A549 (cell line): ENCODE measurements around the gene FBXO30. TPM values are rescaled to one million over a fixed set of nuclear protein-coding genes. Genes with fewer than 3 reads are reported as not detected.
A peak's percentile ranks its signal among the peaks of the same experiment; 100 is the strongest.

ENCODE experiments used
- ATAC-seq, 2 experiments: fragments of 200-7000 bp in 1 of 2; fragments of >200 bp in 1 of 2; cut with Nextera tagmentation in 1 of 2; cut with Tn5 transposase in 1 of 2; 3 replicates each; pipeline versions ENCODE4 v1.8.0 to v1.9.1; 2018 to 2020; ENCODE audit warnings: mild to moderate bottlenecking in 1 of 2, moderate library complexity in 1 of 2
- CTCF ChIA-PET: fragments of 300-600 bp; sonication (Branson Sonifier 250); formaldehyde crosslinking; extraction: SDS; loops from one replicate; lab custom pipeline; 2021; ENCODE audit warnings: antibody characterized with exemption, inconsistent platforms; lab: Yijun Ruan, JAX
- POLR2A ChIA-PET: fragments of 350-600 bp; formaldehyde crosslinking; extraction: SDS; loops from one replicate; lab custom pipeline; 2021; ENCODE audit warnings: antibody characterized with exemption, inconsistent platforms; lab: Yijun Ruan, JAX
- DNase-seq, 2 experiments: peaks; one replicate each; pipeline versions ENCODE4 v3.0.0 to v3.0.0-alpha.2; 2011 to 2016; ENCODE audit warnings: low read depth in 1 of 2, low spot score in 1 of 2
- FAIRE-seq: peaks from 2 replicates; lab custom pipeline; 2011; peaks lifted over from hg19 to GRCh38; lab: Jason Lieb, UNC
- H3K27ac ChIP-seq, 2 experiments: fragments of >200 bp; sonication (Bioruptor Twin); formaldehyde crosslinking; 3 replicates each; pipeline ENCODE4 v1.5.1; 2016 to 2017
- H3K4me1 ChIP-seq: fragments of >200 bp; sonication (Bioruptor Twin); formaldehyde crosslinking; 3 replicates; pipeline ENCODE4 v1.6.1; 2016
- H3K4me2 ChIP-seq: fragments of >200 bp; sonication (Bioruptor Twin); formaldehyde crosslinking; 3 replicates; pipeline ENCODE4 v1.6.1; 2016
- H3K4me3 ChIP-seq: fragments of >200 bp; sonication (Bioruptor Twin); formaldehyde crosslinking; 3 replicates; pipeline ENCODE4 v1.5.1; 2016
- H3K9me3 ChIP-seq: fragments of >200 bp; sonication (Bioruptor Twin); formaldehyde crosslinking; 3 replicates; pipeline ENCODE4 v1.6.1; 2016
- BHLHE40 ChIP-seq: IDR thresholded peaks from 2 replicates; pipeline ENCODE4 v1.6.1; 2012; ENCODE audit warnings: low read depth, low read length, inconsistent platforms
- CBX2 ChIP-seq: fragments of 200-600 bp; sonication (generic); IDR thresholded peaks from 2 replicates; pipeline ENCODE4 v1.6.1; 2016; ENCODE audit warnings: low read depth, mild to moderate bottlenecking, borderline replicate concordance
- CBX8 ChIP-seq: fragments of 200-600 bp; sonication (generic); IDR thresholded peaks from 2 replicates; pipeline ENCODE4 v1.6.1; 2016
- CEBPB ChIP-seq, 2 experiments: fragments of >200 bp in 1 of 2; sonication (Bioruptor Twin) in 1 of 2; formaldehyde crosslinking in 1 of 2; IDR thresholded peaks; 2 replicates each; pipeline ENCODE4 v1.6.1; 2012 to 2016
- CHD2 ChIP-seq: fragments of 150-350 bp; IDR thresholded peaks from 2 replicates; pipeline ENCODE4 v1.6.1; 2014; ENCODE audit warnings: low read length; ENCODE audit not compliant: partially characterized antibody
- EHF ChIP-seq: fragments of 250-450 bp; sonication (Bioruptor Pico); IDR thresholded peaks from 2 replicates; pipeline ENCODE4 v1.5.0; 2020; ENCODE audit warnings: mild to moderate bottlenecking
- EP300 ChIP-seq, 2 experiments: fragments of >200 bp; sonication (Bioruptor Twin); formaldehyde crosslinking; IDR thresholded peaks; 2 replicates in 1 of 2; 3 replicates in 1 of 2; pipeline ENCODE4 v1.6.1; 2016 to 2017
- HEYL ChIP-seq: fragments of 250-450 bp; sonication (Bioruptor Pico); IDR thresholded peaks from 2 replicates; pipeline ENCODE4 v1.8.0; 2021; ENCODE audit warnings: mild to moderate bottlenecking, moderate library complexity
- HOXA7 ChIP-seq: fragments of 250-450 bp; sonication (Bioruptor Pico); IDR thresholded peaks from 2 replicates; pipeline ENCODE4 v1.5.0; 2020; ENCODE audit warnings: mild to moderate bottlenecking, moderate library complexity
- HOXB13 ChIP-seq: fragments of 250-450 bp; sonication (Bioruptor Pico); IDR thresholded peaks from 2 replicates; pipeline ENCODE4 v1.5.0; 2020; ENCODE audit warnings: low read depth, mild to moderate bottlenecking, moderate library complexity
- NR3C1 ChIP-seq: fragments of >200 bp; sonication (Bioruptor Twin); formaldehyde crosslinking; IDR thresholded peaks from 3 replicates; pipeline ENCODE4 v1.6.1; 2017
- PHF8 ChIP-seq: fragments of 200-600 bp; sonication (generic); IDR thresholded peaks from 2 replicates; pipeline ENCODE4 v1.6.1; 2016; ENCODE audit warnings: low read depth, mild to moderate bottlenecking, antibody characterized with exemption, moderate library complexity, borderline replicate concordance
- RARB ChIP-seq: fragments of 250-450 bp; sonication (Bioruptor Pico); IDR thresholded peaks from 2 replicates; pipeline ENCODE4 v1.8.0; 2021; ENCODE audit warnings: mild to moderate bottlenecking, moderate library complexity
- RCOR1 ChIP-seq: fragments of 150-350 bp; IDR thresholded peaks from 2 replicates; pipeline ENCODE4 v1.6.1; 2014; ENCODE audit warnings: antibody characterized with exemption, low read length, low read depth
- RFX5 ChIP-seq: fragments of 450-650 bp; IDR thresholded peaks from 2 replicates; pipeline ENCODE4 v1.7.1; 2014; ENCODE audit warnings: antibody characterized with exemption, mild to moderate bottlenecking, moderate library complexity
- RNF2 ChIP-seq: fragments of 200-600 bp; sonication (generic); IDR thresholded peaks from 2 replicates; pipeline ENCODE4 v1.6.1; 2016; ENCODE audit warnings: low read depth, mild to moderate bottlenecking, antibody characterized with exemption, moderate library complexity, borderline replicate concordance
- SREBF2 ChIP-seq: fragments of 450-650 bp; IDR thresholded peaks from 2 replicates; pipeline ENCODE4 v1.6.1; 2014; ENCODE audit warnings: mild to moderate bottlenecking, moderate library complexity
- TFCP2L1 ChIP-seq: fragments of 250-450 bp; sonication (Bioruptor Pico); IDR thresholded peaks from 2 replicates; pipeline ENCODE4 v1.5.0; 2021; ENCODE audit warnings: mild to moderate bottlenecking
- ZC3H11A ChIP-seq: fragments of 450-650 bp; IDR thresholded peaks from 2 replicates; pipeline ENCODE4 v1.6.1; 2014; ENCODE audit warnings: antibody characterized with exemption, mild to moderate bottlenecking
- ZFP36 ChIP-seq: fragments of 450-650 bp; IDR thresholded peaks from 2 replicates; pipeline ENCODE4 v1.6.1; 2014; ENCODE audit warnings: borderline replicate concordance; ENCODE audit not compliant: partially characterized antibody
- ZNF302 ChIP-seq: fragments of 250-450 bp; sonication (Bioruptor Pico); IDR thresholded peaks from 2 replicates; pipeline ENCODE4 v1.9.0; 2021; ENCODE audit warnings: inconsistent platforms, mild to moderate bottlenecking, moderate library complexity
- WGBS: methylation state at CpG from one replicate; pipeline ENCODE4 v1.1.6; 2017; ENCODE audit errors: missing lambda C conversion rate; 5-methylcytosine and 5-hydroxymethylcytosine counted together
- polyA plus RNA-seq, 4 experiments: library from polyadenylated mRNA; depleted of rRNA in 3 of 4; stranded (reverse); fragments of >200 nt; fragmentation: RNase III in 1 of 4; extraction: RNeasy Plus Mini Kit Qiagen cat#74134 plus additional on column Dnase treatment in 1 of 4; gene quantifications; 2 replicates in 3 of 4; 3 replicates in 1 of 4; pipeline ENCODE4 v1.2.3, GENCODE V29; 2011 to 2017
- TF ChIP-seq, protein P1 (sequence below): IDR thresholded peaks from 2 replicates; pipeline ENCODE4 v1.6.1; 2012; ENCODE audit warnings: low read depth, borderline replicate concordance
- TF ChIP-seq, protein P2 (sequence below): fragments of >200 bp; sonication (Bioruptor Twin); formaldehyde crosslinking; IDR thresholded peaks from 2 replicates; pipeline ENCODE4 v1.6.1; 2016
- TF ChIP-seq, protein P3 (sequence below): IDR thresholded peaks from 2 replicates; pipeline ENCODE4 v1.6.1; 2012

FBXO30 gene
- polyA plus RNA-seq, 2 of the 4 experiments (the other 2 are of a cell fraction) = 8.3 to 10.4 TPM

- FAIRE-seq (no peak), ATAC-seq (no peak), DNase-seq (no peak)
- Histone ChIP-seq H3K27ac (no peak overlapping the region), H3K4me3 (no peak overlapping the region), H3K4me1 (peaks cover 7% of the 10 kb centered on the region; the same call in 1 of the 3 replicates), H3K4me2 (no peak overlapping the region)
- ChIA-PET POLR2A (no interaction called here), CTCF (no interaction called here)
- 78% methylated on average over 1 of the region's 1 CpG for WGBS
- TF ChIP-seq HOXB13 (CRISPR knock-in tag) (no peak), RFX5 (no peak), EHF (CRISPR knock-in tag) (no peak)
- TF ChIP-seq, protein P1, sequence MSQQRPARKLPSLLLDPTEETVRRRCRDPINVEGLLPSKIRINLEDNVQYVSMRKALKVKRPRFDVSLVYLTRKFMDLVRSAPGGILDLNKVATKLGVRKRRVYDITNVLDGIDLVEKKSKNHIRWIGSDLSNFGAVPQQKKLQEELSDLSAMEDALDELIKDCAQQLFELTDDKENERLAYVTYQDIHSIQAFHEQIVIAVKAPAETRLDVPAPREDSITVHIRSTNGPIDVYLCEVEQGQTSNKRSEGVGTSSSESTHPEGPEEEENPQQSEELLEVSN = no peak
- TF ChIP-seq, all 56 proteins: peak for 0
- no peaks in the 10 kb centered on the region for H3K9me3 ChIP-seq
These were observed 5.4 kb upstream of the FBXO30 start for GRCh38 chr6:145819994-145820393.

GRCh38 chr6:145818796-145819195 lies 4.2 kb upstream of the FBXO30 start:
- ATAC-seq (no peak), FAIRE-seq (no peak), DNase-seq (no peak)
- 90% methylated on average over 2 of the region's 2 CpGs for WGBS
- no peak overlapping the region for H3K4me2 ChIP-seq
- ChIA-PET CTCF (no interaction called here), POLR2A (interaction anchor here (0.5 kb wide), 1 partner anchor 84 kb away, joined by 4 read pairs; no protein-coding TSS in a partner anchor)
- H3K4me3 ChIP-seq = no peak overlapping the region
- peaks cover 7% of the 10 kb centered on the region; the same call in 1 of the 3 replicates for H3K4me1 ChIP-seq
- no peaks in the 10 kb centered on the region for H3K9me3 ChIP-seq
- no peak overlapping the region for H3K27ac ChIP-seq
- TF ChIP-seq EP300 (IDR thresholded peaks at IDR 0.05) = no peak
- TF ChIP-seq ZC3H11A = no peak
- no peak for TF ChIP-seq HOXA7 (CRISPR knock-in tag)
- TF ChIP-seq TFCP2L1 (CRISPR knock-in tag) = no peak
- TF ChIP-seq, protein P2, sequence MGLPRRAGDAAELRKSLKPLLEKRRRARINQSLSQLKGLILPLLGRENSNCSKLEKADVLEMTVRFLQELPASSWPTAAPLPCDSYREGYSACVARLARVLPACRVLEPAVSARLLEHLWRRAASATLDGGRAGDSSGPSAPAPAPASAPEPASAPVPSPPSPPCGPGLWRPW = no peak
- TF ChIP-seq RCOR1 = no peak
- no peak for TF ChIP-seq CBX8
- no peak for TF ChIP-seq CHD2
- TF ChIP-seq RARB (CRISPR knock-in tag) = no peak
- TF ChIP-seq PHF8 = no peak
- no peak for TF ChIP-seq CBX2
- TF ChIP-seq RNF2 = no peak
- TF ChIP-seq BHLHE40 = no peak
- TF ChIP-seq, protein P3, sequence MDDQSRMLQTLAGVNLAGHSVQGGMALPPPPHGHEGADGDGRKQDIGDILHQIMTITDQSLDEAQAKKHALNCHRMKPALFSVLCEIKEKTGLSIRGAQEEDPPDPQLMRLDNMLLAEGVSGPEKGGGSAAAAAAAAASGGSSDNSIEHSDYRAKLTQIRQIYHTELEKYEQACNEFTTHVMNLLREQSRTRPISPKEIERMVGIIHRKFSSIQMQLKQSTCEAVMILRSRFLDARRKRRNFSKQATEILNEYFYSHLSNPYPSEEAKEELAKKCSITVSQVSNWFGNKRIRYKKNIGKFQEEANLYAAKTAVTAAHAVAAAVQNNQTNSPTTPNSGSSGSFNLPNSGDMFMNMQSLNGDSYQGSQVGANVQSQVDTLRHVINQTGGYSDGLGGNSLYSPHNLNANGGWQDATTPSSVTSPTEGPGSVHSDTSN = no peak
- no peak for TF ChIP-seq HEYL (CRISPR knock-in tag)

- FAIRE-seq (no peak), DNase-seq (no peak), ATAC-seq (no peak)
- POLR2A ChIA-PET = interaction anchor here (3.0 kb wide), 1 partner anchor 82 kb away, joined by 69 read pairs; the partner anchor contains the start of gene EPM2A
- Histone ChIP-seq H3K4me1 (peaks cover 11% of the 10 kb centered on the region; the same call in 2 of the 3 replicates), H3K27ac (no peak overlapping the region), H3K4me3 (no peak overlapping the region), H3K9me3 (no peaks in the 10 kb centered on the region), H3K4me2 (peak overlapping the region; percentile 94)
- 94% methylated on average over 8 of the region's 8 CpGs for WGBS
- TF ChIP-seq SREBF2 = no peak
- TF ChIP-seq ZFP36 = no peak
- no peak for TF ChIP-seq RFX5
- no peak for TF ChIP-seq NR3C1
- no peak for TF ChIP-seq CEBPB (IDR thresholded peaks at IDR 0.05)
- TF ChIP-seq BHLHE40 = no peak
- no peak for TF ChIP-seq CBX2
- no peak for TF ChIP-seq ZNF302
- CTCF ChIA-PET = no interaction called here
These were observed 1.8 kb upstream of the FBXO30 start for GRCh38 chr6:145816392-145816791.
